ENCODE measurements around the gene KATNA1. TPM values are rescaled to one million over a fixed set of nuclear protein-coding genes. Genes with fewer than 3 reads are reported as not detected.

The KATNA1 gene
- polyA plus RNA-seq, 1 of the 3 experiments (the other 2 are of a cell fraction): 13.2 TPM

- POLR2A ChIA-PET: no interaction called here
- CTCF ChIA-PET: interaction anchor here (0.6 to 1.8 kb wide), 2 partner anchors 8 to 10 kb away, joined by 3 to 4 read pairs; no protein-coding TSS in a partner anchor
- H3F3A ChIP-seq (replicated peaks; ENCODE audit: insufficient read depth): peaks cover 3% of the 10 kb centered on the region
- H3K4me2 ChIP-seq: no peak overlapping the region
- H2AFZ ChIP-seq (ENCODE audit: low read depth): no peak overlapping the region
- H3K9ac ChIP-seq: no peak overlapping the region
- H4K20me1 ChIP-seq (ENCODE audit: insufficient read depth): no peaks in the 10 kb centered on the region
- no peak overlapping the region for H3K4me3 ChIP-seq (ENCODE audit: low read depth in 2 of 2, low read length in 1 of 2)
- no peaks in the 10 kb centered on the region for H3K4me1 ChIP-seq (ENCODE audit: control insufficient read depth in 1 of 2, insufficient read depth in 2 of 2, low read depth in 1 of 2, low read length in 1 of 2)
- no peak overlapping the region for H3K27ac ChIP-seq (ENCODE audit: low read depth in 2 of 2, low read length in 1 of 2)
- WGBS (ENCODE audit: low lambda C conversion rate): 99% methylated on average over 5 of the region's 5 CpGs
- peaks cover 6% of the 10 kb centered on the region; the same call in 1 of the 2 replicates for H3K79me2 ChIP-seq (ENCODE audit: insufficient read depth)
- no peaks in the 10 kb centered on the region for H3K9me3 ChIP-seq
- no peaks in the 10 kb centered on the region for H3K27me3 ChIP-seq (ENCODE audit: insufficient read depth)
- no peaks in the 10 kb centered on the region for H3K9me2 ChIP-seq
- DNase-seq: no peak
- H3K36me3 ChIP-seq (replicated peaks in 1 of 2; ENCODE audit: control insufficient read depth in 1 of 2, insufficient read depth in 2 of 2, low read length in 1 of 2): peaks cover 18 to 22% of the 10 kb centered on the region in 2 experiments
- TF ChIP-seq FOXJ3 (CRISPR knock-in tag; IDR thresholded peaks at IDR 0.05) (no peak), SMC3 (IDR thresholded peaks at IDR 0.05; ENCODE audit: low read depth, low read length) (no peak), TAF1 (IDR thresholded peaks at IDR 0.05; ENCODE audit: borderline replicate concordance, low read depth, low read length) (no peak), RFX5 (IDR thresholded peaks at IDR 0.05; ENCODE audit: low read length) (no peak), PBX3 (IDR thresholded peaks at IDR 0.05) (no peak), MXI1 (IDR thresholded peaks at IDR 0.05; ENCODE audit: low read depth, low read length) (no peak)
Observed at GRCh38 chr6:149580880-149581279, 67.6 kb downstream of the KATNA1 start.

- WGBS (ENCODE audit: low lambda C conversion rate): 95% methylated on average over 7 of the region's 7 CpGs
- CTCF ChIA-PET: no interaction called here
Observed at GRCh38 chr6:149567945-149568585, 80.4 kb downstream of the KATNA1 start.

More at GRCh38 chr6:149567945-149568585, 80.4 kb downstream of the KATNA1 start:
- H3K27ac ChIP-seq (ENCODE audit: low read depth in 2 of 2, low read length in 1 of 2): no peak overlapping the region
- H3K4me1 ChIP-seq (ENCODE audit: control insufficient read depth in 1 of 2, insufficient read depth in 2 of 2, low read depth in 1 of 2, low read length in 1 of 2): peaks cover 2 to 4% of the 10 kb centered on the region in 2 experiments; a peak in 3 of 4 replicates
- no peaks in the 10 kb centered on the region for H3K9me3 ChIP-seq
- peak overlapping the region; percentile 87; the same call in 1 of the 2 replicates for H3K4me2 ChIP-seq
- H3K36me3 ChIP-seq (replicated peaks in 1 of 2; ENCODE audit: control insufficient read depth in 1 of 2, insufficient read depth in 2 of 2, low read length in 1 of 2): peaks cover 0 to 3% of the 10 kb centered on the region in 2 experiments
- H4K20me1 ChIP-seq (ENCODE audit: insufficient read depth): peaks cover 18% of the 10 kb centered on the region
- H3K79me2 ChIP-seq (ENCODE audit: insufficient read depth): peaks cover 60% of the 10 kb centered on the region
- POLR2A ChIA-PET: no interaction called here
- no peaks in the 10 kb centered on the region for H3K9me2 ChIP-seq
- no peak overlapping the region for H2AFZ ChIP-seq (ENCODE audit: low read depth)
- H3K27me3 ChIP-seq (ENCODE audit: insufficient read depth): no peaks in the 10 kb centered on the region
- DNase-seq: no peak
- no peak overlapping the region for H3K9ac ChIP-seq
- H3F3A ChIP-seq (replicated peaks; ENCODE audit: insufficient read depth): peaks cover 18% of the 10 kb centered on the region
- no peak overlapping the region for H3K4me3 ChIP-seq (ENCODE audit: low read depth in 2 of 2, low read length in 1 of 2)
- TF ChIP-seq SIN3A (IDR thresholded peaks at IDR 0.05; ENCODE audit: borderline replicate concordance, low read depth, low read length) (no peak), TCF12 (IDR thresholded peaks at IDR 0.05) (no peak), YY1 (IDR thresholded peaks at IDR 0.05; ENCODE audit: low read depth) (no peak), FOXM1 (IDR thresholded peaks at IDR 0.05; ENCODE audit: low read depth) (no peak), MAX (IDR thresholded peaks at IDR 0.05; ENCODE audit: low read depth) (no peak), MXI1 (IDR thresholded peaks at IDR 0.05; ENCODE audit: low read depth, low read length) (no peak), POLR2AphosphoS5 (IDR thresholded peaks at IDR 0.05; ENCODE audit: low read depth, low read length) (no peak), USF1 (IDR thresholded peaks at IDR 0.05; ENCODE audit: borderline replicate concordance, low read depth) (no peak), PBX3 (IDR thresholded peaks at IDR 0.05) (no peak), TAF1 (IDR thresholded peaks at IDR 0.05; ENCODE audit: borderline replicate concordance, low read depth, low read length) (no peak), FOSL2 (IDR thresholded peaks at IDR 0.05; ENCODE audit: borderline replicate concordance, low read depth) (no peak), ELF1 (IDR thresholded peaks at IDR 0.05) (no peak), NRF1 (IDR thresholded peaks at IDR 0.05; ENCODE audit: low read depth, low read length) (no peak), TEAD4 (IDR thresholded peaks at IDR 0.05; ENCODE audit: borderline replicate concordance, insufficient read depth) (no peak), RCOR1 (IDR thresholded peaks at IDR 0.05; ENCODE audit: low read length) (no peak), JUND (IDR thresholded peaks at IDR 0.05) (no peak), USF2 (IDR thresholded peaks at IDR 0.05; ENCODE audit: borderline replicate concordance, low read depth, low read length) (no peak), GATA2 (CRISPR knock-in tag; IDR thresholded peaks at IDR 0.05) (no peak)
